Fibroblast of lung (primary cell): Measurements from ENCODE around the gene FHDC1.

Experiments
- CTCF ChIP-seq, 2 donors: IDR thresholded peaks in 1 of 2; conservative IDR thresholded peaks in 1 of 2; 1 replicate in 1 of 2; 2 replicates in 1 of 2; pipeline ENCODE4 v1.5.1; 2011 to 2012; ENCODE audit warnings: low read length in 2 of 2, control low read depth in 1 of 2, inconsistent platforms in 1 of 2, low read depth in 1 of 2, mild to moderate bottlenecking in 1 of 2
- EZH2 ChIP-seq: IDR thresholded peaks from 2 replicates; pipeline ENCODE4 v1.5.1; 2012; ENCODE audit warnings: low read length, control low read depth, mild to moderate bottlenecking; ENCODE audit errors: missing control alignments

GRCh38 chr4:152997288-152997687 is 61.2 kb downstream of the FHDC1 start:
- TF ChIP-seq CTCF (conservative IDR thresholded peaks at IDR 0.05 in 1 of 2, IDR thresholded peaks at IDR 0.05 in 1 of 2; ENCODE audit: low read depth in 1 of 2, low read length in 2 of 2), result no peak
- TF ChIP-seq EZH2, result no peak
